MM.1S (cell line): Measurements from ENCODE around the gene TTBK1.

Experiments
- DNase-seq: peaks from one replicate; pipeline ENCODE4 v3.0.0-alpha.2; 2015
- H2AFZ ChIP-seq: fragments of 300-600 bp; sonication (generic); 2 replicates; pipeline ENCODE4 v1.6.0; 2016; ENCODE audit warnings: antibody characterized with exemption, low read length
- H3F3A ChIP-seq: fragments of 300-600 bp; sonication (generic); 2 replicates; pipeline ENCODE4 v1.6.1; 2016; ENCODE audit warnings: mild to moderate bottlenecking, antibody characterized with exemption, low read length, moderate library complexity, mixed read lengths; ENCODE audit not compliant: insufficient read depth
- H3K27ac ChIP-seq: fragments of 300-600 bp; sonication (generic); 2 replicates; pipeline ENCODE4 v1.5.1; 2016; ENCODE audit warnings: mild to moderate bottlenecking, low read length
- H3K27me3 ChIP-seq: fragments of 300-600 bp; sonication (generic); replicated peaks from 2 replicates; pipeline ENCODE4 v1.6.0; 2016; ENCODE audit warnings: low read length; ENCODE audit not compliant: insufficient read depth
- H3K36me3 ChIP-seq: fragments of 300-600 bp; sonication (generic); replicated peaks from 2 replicates; pipeline ENCODE4 v1.6.1; 2016; ENCODE audit warnings: mild to moderate bottlenecking, low read length, mixed read lengths; ENCODE audit not compliant: insufficient read depth
- H3K4me1 ChIP-seq: fragments of 300-600 bp; sonication (generic); 2 replicates; pipeline ENCODE4 v1.6.1; 2016; ENCODE audit warnings: low read length, mixed read lengths
- H3K4me2 ChIP-seq: fragments of 300-600 bp; sonication (generic); 2 replicates; pipeline ENCODE4 v1.6.0; 2016; ENCODE audit warnings: low read depth, low read length
- H3K4me3 ChIP-seq: fragments of 300-600 bp; sonication (generic); 2 replicates; pipeline ENCODE4 v1.5.1; 2016; ENCODE audit warnings: low read length, mixed read lengths
- H3K79me2 ChIP-seq: fragments of 300-600 bp; sonication (generic); 2 replicates; pipeline ENCODE4 v1.6.1; 2016; ENCODE audit warnings: mixed run types, low read length, mixed read lengths
- H3K9ac ChIP-seq: fragments of 300-600 bp; sonication (generic); 2 replicates; pipeline ENCODE4 v1.6.1; 2016; ENCODE audit warnings: low read length, mixed read lengths
- H3K9me2 ChIP-seq: fragments of 300-600 bp; sonication (generic); replicated peaks from 2 replicates; pipeline ENCODE4 v1.6.1; 2016; ENCODE audit warnings: mild to moderate bottlenecking, low read length, mixed read lengths; ENCODE audit not compliant: insufficient read depth
- H3K9me3 ChIP-seq: fragments of 300-600 bp; sonication (generic); replicated peaks from 2 replicates; pipeline ENCODE4 v1.6.1; 2016; ENCODE audit warnings: mild to moderate bottlenecking, low read length, mixed read lengths; ENCODE audit not compliant: insufficient read depth
- H4K20me1 ChIP-seq: fragments of 300-600 bp; sonication (generic); 2 replicates; pipeline ENCODE4 v1.6.1; 2016; ENCODE audit warnings: mild to moderate bottlenecking, low read length, moderate library complexity, mixed read lengths; ENCODE audit not compliant: insufficient read depth
- EZH2 ChIP-seq: fragments of 300-600 bp; sonication (generic); optimal IDR thresholded peaks from 2 replicates; pipeline ENCODE3; 2017; ENCODE audit warnings: low read depth, mild to moderate bottlenecking, antibody characterized with exemption, low read length, mixed read lengths
- EZH2phosphoT487 ChIP-seq: fragments of 300-600 bp; sonication (generic); IDR thresholded peaks from 2 replicates; pipeline ENCODE4 v1.6.1; 2018; ENCODE audit warnings: antibody characterized with exemption, low read length
- TF ChIP-seq, protein P1 (sequence below): fragments of 300-600 bp; sonication (generic); IDR thresholded peaks from 2 replicates; pipeline ENCODE4 v1.5.1; 2016; ENCODE audit warnings: antibody characterized with exemption, low read length, mixed read lengths

TTBK1 gene

DNA sequence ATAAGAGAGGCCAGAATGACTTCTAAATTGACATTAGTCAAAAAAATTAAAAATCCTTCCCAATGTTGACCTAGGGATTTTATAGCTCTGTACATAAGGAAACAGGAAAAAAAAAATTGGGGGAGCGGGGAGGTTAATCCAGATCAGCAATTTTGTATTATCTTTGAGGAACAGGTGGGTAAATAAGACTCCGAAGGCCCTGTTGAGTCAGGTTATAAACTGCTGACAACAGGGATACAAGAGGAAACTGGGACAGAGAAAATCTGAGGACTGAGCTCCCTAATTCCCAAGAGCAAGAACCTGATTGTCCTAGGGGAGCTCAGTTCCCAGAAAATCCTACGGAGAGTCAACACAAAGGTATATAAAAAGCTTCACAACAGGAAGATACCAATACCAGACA, 92.2 kb downstream of the TTBK1 start:
- Histone ChIP-seq H3K4me3 (no peak overlapping the region), H4K20me1 (no peaks in the 10 kb centered on the region), H3F3A (no peaks in the 10 kb centered on the region; the same call in 1 of the 2 replicates), H2AFZ (no peak overlapping the region), H3K4me2 (no peak overlapping the region), H3K9me2 (no peaks in the 10 kb centered on the region), H3K4me1 (peaks cover 12% of the 10 kb centered on the region), H3K9ac (no peak overlapping the region), H3K36me3 (no peaks in the 10 kb centered on the region), H3K27me3 (no peaks in the 10 kb centered on the region), H3K27ac (no peak overlapping the region), H3K79me2 (no peaks in the 10 kb centered on the region), H3K9me3 (no peaks in the 10 kb centered on the region)
- TF ChIP-seq EZH2phosphoT487 = no peak
- TF ChIP-seq, protein P1, sequence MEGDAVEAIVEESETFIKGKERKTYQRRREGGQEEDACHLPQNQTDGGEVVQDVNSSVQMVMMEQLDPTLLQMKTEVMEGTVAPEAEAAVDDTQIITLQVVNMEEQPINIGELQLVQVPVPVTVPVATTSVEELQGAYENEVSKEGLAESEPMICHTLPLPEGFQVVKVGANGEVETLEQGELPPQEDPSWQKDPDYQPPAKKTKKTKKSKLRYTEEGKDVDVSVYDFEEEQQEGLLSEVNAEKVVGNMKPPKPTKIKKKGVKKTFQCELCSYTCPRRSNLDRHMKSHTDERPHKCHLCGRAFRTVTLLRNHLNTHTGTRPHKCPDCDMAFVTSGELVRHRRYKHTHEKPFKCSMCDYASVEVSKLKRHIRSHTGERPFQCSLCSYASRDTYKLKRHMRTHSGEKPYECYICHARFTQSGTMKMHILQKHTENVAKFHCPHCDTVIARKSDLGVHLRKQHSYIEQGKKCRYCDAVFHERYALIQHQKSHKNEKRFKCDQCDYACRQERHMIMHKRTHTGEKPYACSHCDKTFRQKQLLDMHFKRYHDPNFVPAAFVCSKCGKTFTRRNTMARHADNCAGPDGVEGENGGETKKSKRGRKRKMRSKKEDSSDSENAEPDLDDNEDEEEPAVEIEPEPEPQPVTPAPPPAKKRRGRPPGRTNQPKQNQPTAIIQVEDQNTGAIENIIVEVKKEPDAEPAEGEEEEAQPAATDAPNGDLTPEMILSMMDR = no peak
- TF ChIP-seq EZH2 = no peak
- DNase-seq = no peak

DNA sequence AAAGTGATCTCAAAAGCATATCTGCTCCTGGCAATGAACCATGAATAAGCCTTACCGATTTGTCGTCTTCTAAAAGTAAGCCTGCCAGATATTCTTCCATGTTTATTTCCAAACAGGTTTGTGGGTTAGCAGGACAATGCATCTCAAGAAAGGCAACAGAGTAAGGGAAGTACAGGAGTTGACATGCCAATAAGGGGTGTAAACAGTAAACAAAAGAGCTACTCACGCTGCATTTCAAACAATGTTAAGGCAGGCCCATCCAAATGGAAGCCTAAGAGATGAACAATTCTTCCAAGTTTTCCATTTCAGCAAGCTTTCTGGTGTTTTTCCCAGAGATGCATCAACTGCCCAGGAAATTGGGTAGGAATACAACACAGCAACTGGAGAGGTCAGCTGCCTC, 93.1 kb downstream of the TTBK1 start:
- H3K36me3 ChIP-seq = no peaks in the 10 kb centered on the region
- no peak overlapping the region for H2AFZ ChIP-seq
- TF ChIP-seq EZH2phosphoT487 (no peak), EZH2 (no peak)
- TF ChIP-seq, protein P1 = no peak

More for the DNA sequence above, 93.1 kb downstream of the TTBK1 start:
- Histone ChIP-seq H3K9me3 (no peaks in the 10 kb centered on the region), H3K9ac (no peak overlapping the region), H3K27me3 (no peaks in the 10 kb centered on the region), H3K9me2 (no peaks in the 10 kb centered on the region), H3K4me1 (peaks cover 12% of the 10 kb centered on the region), H3K79me2 (no peaks in the 10 kb centered on the region), H3K27ac (no peak overlapping the region), H3K4me2 (no peak overlapping the region), H4K20me1 (no peaks in the 10 kb centered on the region), H3K4me3 (no peak overlapping the region), H3F3A (no peaks in the 10 kb centered on the region; the same call in 1 of the 2 replicates)
- no peak for DNase-seq
